Glutamatergic neuron (in vitro differentiated cells): Measurements from ENCODE around the gene DNMT1. TPM values are rescaled to one million over a fixed set of nuclear protein-coding genes. Genes with fewer than 3 reads are reported as not detected.
"Not testable (repeated sequence)": the region's sequence is repeated elsewhere in the genome, so short reads cannot be mapped to it uniquely, and the experiment has no call there.

Source experiments
- DNase-seq: peaks from one replicate; pipeline ENCODE4 v3.0.0; 2022
- H3K27ac Mint-ChIP-seq: one replicate; pipeline ENCODE4 v1.8.0; 2020; ENCODE audit warnings: mild to moderate bottlenecking, mixed read lengths, inconsistent platforms; ENCODE audit not compliant: unreplicated experiment
- H3K27me3 Mint-ChIP-seq: one replicate; pipeline ENCODE4 v1.8.0; 2020; ENCODE audit warnings: mild to moderate bottlenecking, moderate library complexity, mixed read lengths, inconsistent platforms; ENCODE audit not compliant: unreplicated experiment
- H3K36me3 Mint-ChIP-seq: one replicate; pipeline ENCODE4 v1.8.0; 2020; ENCODE audit warnings: mild to moderate bottlenecking, mixed read lengths, inconsistent platforms; ENCODE audit not compliant: unreplicated experiment
- H3K4me1 Mint-ChIP-seq: one replicate; pipeline ENCODE4 v1.8.0; 2020; ENCODE audit warnings: mild to moderate bottlenecking, low read depth, mixed read lengths, inconsistent platforms; ENCODE audit not compliant: unreplicated experiment
- H3K4me3 Mint-ChIP-seq: one replicate; pipeline ENCODE4 v1.8.0; 2020; ENCODE audit warnings: mild to moderate bottlenecking, mixed read lengths, inconsistent platforms; ENCODE audit not compliant: unreplicated experiment
- H3K9me3 Mint-ChIP-seq: one replicate; pipeline ENCODE4 v1.8.0; 2020; ENCODE audit warnings: mild to moderate bottlenecking, moderate library complexity, mixed read lengths, inconsistent platforms; ENCODE audit not compliant: unreplicated experiment
- CTCF ChIP-seq: fragments of 200-600 bp; sonication (generic); IDR thresholded peaks from one replicate; pipeline ENCODE4 v1.5.0; 2021; ENCODE audit not compliant: partially characterized antibody, unreplicated experiment
- total RNA-seq: library from RNA; stranded (reverse); fragmentation: NEBNext Ultra II Directional; extraction: Animal tissue kit (Norgen Biotek cat#: 25700); gene quantifications from one replicate; pipeline ENCODE4 v1.2.1, GENCODE V29; 2021; ENCODE audit not compliant: unreplicated experiment

DNMT1 gene
- total RNA-seq, 1 donor from 2014 or later: 129 TPM

GRCh38 chr19:10167459-10167858 lies 27.3 kb downstream of the DNMT1 start:
- no peak for TF ChIP-seq CTCF
- no peak overlapping the region for H3K27ac Mint-ChIP-seq
- no peak overlapping the region for H3K4me3 Mint-ChIP-seq
- no peaks in the 10 kb centered on the region for H3K4me1 Mint-ChIP-seq
- no peaks in the 10 kb centered on the region for H3K9me3 Mint-ChIP-seq
- no peaks in the 10 kb centered on the region for H3K27me3 Mint-ChIP-seq
- no peaks in the 10 kb centered on the region for H3K36me3 Mint-ChIP-seq
- no peak for DNase-seq

GRCh38 chr19:10166501-10166900 lies 28.3 kb downstream of the DNMT1 start:
- H3K36me3 Mint-ChIP-seq, H3K27me3 Mint-ChIP-seq, H3K27ac Mint-ChIP-seq, H3K9me3 Mint-ChIP-seq, H3K4me3 Mint-ChIP-seq, H3K4me1 Mint-ChIP-seq, DNase-seq: not testable (repeated sequence)

GRCh38 chr19:10166046-10166445 lies 28.7 kb downstream of the DNMT1 start:
- no peak for DNase-seq
- no peaks in the 10 kb centered on the region for H3K27me3 Mint-ChIP-seq
- peaks cover 1% of the 10 kb centered on the region for H3K9me3 Mint-ChIP-seq
- H3K27ac Mint-ChIP-seq: no peak overlapping the region
- TF ChIP-seq CTCF: no peak
- H3K4me3 Mint-ChIP-seq: no peak overlapping the region
- H3K4me1 Mint-ChIP-seq: no peaks in the 10 kb centered on the region
- H3K36me3 Mint-ChIP-seq: no peaks in the 10 kb centered on the region

DNA sequence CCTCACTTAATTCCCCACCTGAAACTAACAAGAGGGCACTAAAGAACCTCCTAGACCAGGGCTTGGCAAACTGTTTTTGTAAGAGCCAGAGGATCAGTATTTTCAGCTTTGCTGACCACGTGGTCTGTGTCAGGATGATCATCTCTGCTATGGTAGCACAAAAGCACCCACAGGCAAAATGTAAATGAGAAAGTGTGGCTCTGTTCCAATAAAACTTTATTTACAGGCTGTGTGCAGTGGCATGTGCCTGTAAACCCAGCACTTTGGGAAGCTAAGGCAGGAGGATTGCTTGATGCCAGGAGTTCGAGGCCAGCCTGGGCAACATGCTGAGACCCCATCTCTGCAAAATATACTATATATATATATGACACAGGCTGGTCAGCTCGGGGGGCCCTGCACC lies 31.2 kb downstream of the DNMT1 start:
- Mint-ChIP-seq H3K27me3 (no peaks in the 10 kb centered on the region), H3K27ac (no peak overlapping the region)
- TF ChIP-seq CTCF: no peak

DNA sequence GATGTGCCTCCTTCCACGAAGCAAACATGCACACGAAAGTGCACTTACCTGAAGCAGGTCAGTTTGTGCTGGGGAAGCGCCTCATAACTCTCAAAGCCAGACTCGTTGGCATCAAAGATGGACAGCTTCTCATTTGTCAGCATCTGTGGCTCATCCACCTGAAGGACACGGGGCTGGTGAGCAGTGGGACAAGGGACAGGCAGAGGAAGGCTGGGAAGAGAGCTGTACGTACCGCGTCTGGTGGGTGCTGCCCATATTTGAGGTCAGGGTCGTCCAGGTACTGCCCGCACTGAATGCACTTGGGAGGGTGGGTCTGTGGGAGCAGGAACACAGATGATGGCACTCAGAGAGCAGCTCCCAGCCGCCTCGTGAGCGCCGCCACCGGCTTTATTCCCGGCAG lies 35.1 kb downstream of the DNMT1 start:
- TF ChIP-seq CTCF: no peak
- Mint-ChIP-seq H3K27ac (no peak overlapping the region), H3K4me3 (no peak overlapping the region), H3K4me1 (no peaks in the 10 kb centered on the region), H3K27me3 (peaks cover 1% of the 10 kb centered on the region), H3K36me3 (peaks cover 4% of the 10 kb centered on the region), H3K9me3 (peaks cover 1% of the 10 kb centered on the region)
- DNase-seq: no peak

More for the DNA sequence above, 31.2 kb downstream of the DNMT1 start:
- DNase-seq: no peak
- no peaks in the 10 kb centered on the region for H3K4me1 Mint-ChIP-seq
- H3K9me3 Mint-ChIP-seq: peaks cover 1% of the 10 kb centered on the region
- peaks cover 4% of the 10 kb centered on the region for H3K36me3 Mint-ChIP-seq
- H3K4me3 Mint-ChIP-seq: no peak overlapping the region

GRCh38 chr19:10158485-10158884 lies 36.3 kb downstream of the DNMT1 start:
- Mint-ChIP-seq H3K4me3 (no peak overlapping the region), H3K4me1 (no peaks in the 10 kb centered on the region), H3K36me3 (peaks cover 4% of the 10 kb centered on the region), H3K27ac (no peak overlapping the region), H3K9me3 (peaks cover 1% of the 10 kb centered on the region), H3K27me3 (peaks cover 1% of the 10 kb centered on the region)
- DNase-seq: no peak
- no peak for TF ChIP-seq CTCF
